NCI-H1048 (cell line): ENCODE results near the gene TRIM13.

ENCODE experiments used
- DNase-seq: peaks from one replicate; lab custom pipeline; 2025; lab: John Stamatoyannopoulos, UW

The TRIM13 gene

DNA sequence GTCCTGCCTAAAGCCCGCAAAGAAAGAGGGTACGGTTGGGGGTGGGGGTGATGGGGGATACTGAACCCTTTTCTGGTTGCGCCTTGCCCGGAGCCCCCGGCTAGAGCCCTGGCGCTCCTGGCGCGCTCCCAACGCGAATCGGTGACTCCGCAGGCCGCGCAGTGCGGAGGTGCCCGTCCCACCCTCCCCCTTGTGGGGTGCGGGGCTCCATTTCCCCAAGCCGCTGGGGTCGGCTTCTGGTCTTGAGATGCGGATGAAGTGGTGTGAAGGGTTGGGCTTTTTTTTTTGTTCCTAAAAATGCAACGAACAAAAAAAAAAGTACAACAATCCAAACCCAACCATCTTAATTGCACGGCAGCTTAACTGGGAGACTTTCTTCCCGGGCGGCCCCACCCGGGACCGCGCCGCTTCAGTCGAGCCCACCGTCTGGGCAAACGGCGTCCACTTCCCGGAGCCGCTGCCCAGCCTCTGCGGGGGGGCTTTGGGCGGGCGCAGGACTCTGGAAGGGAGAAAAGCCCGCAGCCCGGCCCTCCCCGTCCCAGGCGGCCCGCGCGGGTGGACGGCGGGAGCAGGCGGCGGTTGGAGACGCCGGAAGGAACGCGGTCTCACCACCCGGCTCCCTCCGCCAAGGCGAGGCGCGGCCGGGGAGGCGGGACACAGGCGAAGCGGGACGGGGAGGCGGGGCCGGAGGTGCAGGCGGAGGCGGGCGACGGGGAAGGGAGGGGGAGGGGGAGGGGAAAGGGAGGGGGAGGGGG, 504 bp upstream of the TRIM13 start:
- DNase-seq: no peak

DNA sequence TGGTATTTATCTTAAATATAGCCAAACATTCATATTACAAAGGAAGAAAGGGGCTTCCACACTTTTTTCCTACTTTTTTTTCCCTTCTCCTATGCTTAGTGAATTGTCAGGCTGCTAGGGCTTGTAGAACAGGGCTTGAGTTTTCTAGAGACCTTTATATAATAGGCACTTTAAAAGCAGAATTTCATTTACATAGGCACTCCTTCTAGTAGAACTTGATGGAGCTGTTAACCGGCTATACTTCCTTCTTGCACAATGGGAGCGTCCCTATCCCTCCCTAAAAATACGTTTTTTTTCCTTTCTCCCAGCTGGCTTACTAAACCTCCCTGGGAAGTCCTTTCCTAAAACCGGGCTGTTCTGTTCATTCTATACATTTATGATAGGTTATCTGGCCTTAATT, 1.1 kb downstream of the TRIM13 start:
- DNase-seq: no peak

DNA sequence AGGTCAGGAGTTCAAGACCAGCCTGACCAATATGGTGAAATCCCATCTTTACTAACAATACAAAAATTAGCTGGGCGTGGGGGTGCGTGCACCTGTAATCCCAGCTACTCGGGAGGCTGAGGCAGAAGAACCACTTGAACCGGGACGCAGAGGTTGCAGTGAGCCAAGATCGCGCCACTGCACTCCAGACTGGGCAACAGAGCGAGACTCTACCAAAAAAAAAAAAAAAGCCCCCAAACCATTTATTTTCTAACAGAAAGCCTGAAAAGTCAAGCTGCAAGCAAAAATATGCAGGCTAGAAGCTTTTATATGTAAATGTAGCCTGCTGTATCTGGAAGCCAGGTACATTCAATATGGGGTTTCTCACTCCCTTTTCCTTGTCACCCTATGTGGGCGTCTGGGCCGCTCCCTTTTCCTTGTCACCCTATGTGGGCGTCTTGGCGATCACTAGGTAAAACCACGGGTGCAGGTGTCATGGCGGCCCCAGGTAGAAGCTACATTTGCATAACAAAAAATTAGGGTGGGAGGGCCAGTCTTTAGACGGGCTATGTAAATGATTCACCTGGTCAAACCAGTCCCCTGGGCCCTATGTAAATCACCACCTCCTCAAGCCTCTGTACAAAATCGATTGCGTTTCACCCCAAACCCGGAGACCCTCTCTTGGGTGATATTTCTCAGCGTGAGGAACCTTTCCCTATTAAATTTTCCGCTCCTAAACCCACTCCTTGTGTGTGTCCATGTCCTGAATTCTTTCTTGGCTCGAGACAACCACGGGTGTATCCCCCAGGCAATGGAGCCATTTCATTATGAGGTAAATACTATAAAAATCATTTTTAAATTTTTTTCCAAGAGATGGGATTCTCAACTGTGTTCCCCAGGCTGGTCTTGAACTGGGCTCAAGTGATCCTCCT, 2.1 kb downstream of the TRIM13 start:
- no peak for DNase-seq

DNA sequence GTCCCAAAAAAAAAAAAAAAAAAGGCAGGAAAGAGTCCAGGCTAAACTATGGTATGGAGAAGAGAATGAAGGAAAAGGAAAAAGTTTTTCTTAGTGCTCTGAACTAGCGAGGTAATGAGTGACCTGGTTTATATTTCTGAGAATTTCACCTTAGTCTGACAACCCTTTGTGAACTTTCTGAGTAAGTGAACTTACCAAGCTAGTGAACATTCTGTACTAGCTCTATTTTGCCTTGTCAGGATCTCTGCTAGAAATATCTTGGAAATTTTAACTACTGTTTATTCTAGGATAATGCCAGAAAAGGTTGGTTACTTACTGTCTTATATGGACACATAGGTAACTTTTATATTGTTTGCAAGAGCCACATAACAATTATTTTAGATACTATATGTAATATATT, 4.4 kb downstream of the TRIM13 start:
- DNase-seq: no peak

DNA sequence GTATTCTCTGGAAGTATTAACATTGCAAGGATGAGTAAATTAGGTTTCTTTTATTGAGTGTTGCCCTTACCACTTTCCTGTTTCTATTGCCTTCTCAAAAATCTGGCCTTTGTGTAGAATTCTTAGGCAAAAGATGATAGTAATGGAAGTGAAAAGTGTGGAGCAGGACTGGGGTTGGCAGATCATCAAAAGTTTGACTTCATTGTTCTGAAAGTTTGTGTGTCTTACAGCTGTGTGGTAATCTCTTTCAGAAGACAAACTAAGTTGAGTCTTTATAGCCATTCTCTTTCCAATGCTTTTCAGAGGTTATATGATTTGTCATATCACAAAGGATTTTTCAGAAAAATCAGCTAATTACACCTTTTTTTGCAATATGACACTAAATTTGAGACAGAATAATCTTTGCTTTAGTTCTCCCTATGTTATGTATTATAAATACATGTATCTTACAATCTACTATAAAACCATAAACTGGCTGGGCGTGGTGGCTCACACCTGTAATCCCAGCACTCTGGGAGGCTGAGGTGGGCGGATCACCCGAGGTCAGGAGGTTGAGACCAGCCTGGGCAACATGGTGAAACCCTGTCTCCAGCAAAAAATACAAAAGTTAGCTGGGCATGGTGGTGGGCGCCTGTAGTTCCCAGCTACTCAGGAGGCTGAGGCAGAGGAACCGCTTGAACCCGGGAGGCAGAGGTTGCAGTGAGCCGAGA, 9.7 kb downstream of the TRIM13 start:
- DNase-seq: no peak

DNA sequence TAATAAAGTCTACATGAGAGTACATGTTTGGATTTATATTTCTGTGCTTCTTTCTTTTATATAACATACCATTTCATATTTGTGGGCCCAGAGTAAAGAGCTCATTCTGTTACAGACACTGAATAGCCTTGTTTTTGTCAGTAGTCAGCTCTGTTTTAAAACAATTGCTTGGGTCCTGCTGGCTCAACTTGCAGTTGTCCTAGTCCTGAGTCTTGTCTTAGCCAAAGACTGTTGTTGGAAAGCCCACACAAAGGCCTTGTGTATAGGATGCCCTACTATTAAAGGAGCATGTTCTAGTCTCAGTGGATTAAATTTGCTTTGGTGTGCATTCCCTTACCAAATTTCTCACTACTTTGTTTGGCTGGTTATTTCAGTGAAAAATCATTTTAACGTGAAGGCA, 14.6 kb downstream of the TRIM13 start:
- DNase-seq: no peak

DNA sequence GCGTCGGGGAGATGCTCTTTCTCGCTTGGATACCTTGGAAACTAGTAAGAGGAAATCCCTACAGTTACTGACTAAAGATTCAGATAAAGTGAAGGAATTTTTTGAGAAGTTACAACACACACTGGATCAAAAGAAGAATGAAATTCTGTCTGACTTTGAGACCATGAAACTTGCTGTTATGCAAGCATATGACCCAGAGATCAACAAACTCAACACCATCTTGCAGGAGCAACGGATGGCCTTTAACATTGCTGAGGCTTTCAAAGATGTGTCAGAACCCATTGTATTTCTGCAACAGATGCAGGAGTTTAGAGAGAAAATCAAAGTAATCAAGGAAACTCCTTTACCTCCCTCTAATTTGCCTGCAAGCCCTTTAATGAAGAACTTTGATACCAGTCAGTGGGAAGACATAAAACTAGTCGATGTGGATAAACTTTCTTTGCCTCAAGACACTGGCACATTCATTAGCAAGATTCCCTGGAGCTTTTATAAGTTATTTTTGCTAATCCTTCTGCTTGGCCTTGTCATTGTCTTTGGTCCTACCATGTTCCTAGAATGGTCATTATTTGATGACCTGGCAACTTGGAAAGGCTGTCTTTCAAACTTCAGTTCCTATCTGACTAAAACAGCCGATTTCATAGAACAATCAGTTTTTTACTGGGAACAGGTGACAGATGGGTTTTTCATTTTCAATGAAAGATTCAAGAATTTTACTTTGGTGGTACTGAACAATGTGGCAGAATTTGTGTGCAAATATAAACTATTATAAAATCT, 15.7 kb downstream of the TRIM13 start:
- no peak for DNase-seq

DNA sequence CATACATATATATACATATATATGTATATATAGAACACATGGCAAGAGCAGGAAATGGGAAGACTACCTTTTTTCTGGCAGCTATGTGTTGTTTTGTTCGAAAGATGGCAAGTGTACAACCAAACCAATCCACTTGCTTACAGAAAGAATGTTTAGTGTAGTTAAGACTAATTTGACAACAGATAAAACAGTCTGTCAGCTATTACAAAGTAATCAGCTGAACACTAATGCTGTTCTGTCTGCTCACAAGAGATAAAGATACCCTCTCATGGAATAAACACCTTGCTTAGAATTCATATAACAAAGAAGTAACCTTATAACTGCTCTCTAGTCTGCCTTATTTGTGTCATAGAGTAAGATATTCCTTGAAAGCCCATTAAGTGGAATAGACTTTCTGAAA, 17.5 kb downstream of the TRIM13 start:
- DNase-seq: no peak

DNA sequence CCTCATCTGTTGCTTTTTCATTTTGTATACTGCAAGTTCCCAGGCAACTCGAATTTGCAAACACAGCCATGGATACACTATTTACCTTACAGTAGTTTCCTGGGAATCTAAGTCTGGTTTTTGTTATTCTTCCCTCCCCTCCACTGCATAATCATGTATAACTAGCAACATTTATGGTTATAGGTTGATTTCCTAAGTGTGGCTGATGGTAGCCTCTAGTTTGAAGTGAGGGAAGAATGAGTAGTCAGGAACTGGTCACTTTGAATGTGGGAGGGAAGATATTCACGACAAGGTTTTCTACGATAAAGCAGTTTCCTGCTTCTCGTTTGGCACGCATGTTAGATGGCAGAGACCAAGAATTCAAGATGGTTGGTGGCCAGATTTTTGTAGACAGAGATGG, 18.4 kb downstream of the TRIM13 start, which contains the start of gene KCNRG:
TSS of gene KCNRG (plus strand) at position 187 of the 400 bp plus-strand sequence. CDS start at position 237, 50 bp downstream.
- DNase-seq: no peak

DNA sequence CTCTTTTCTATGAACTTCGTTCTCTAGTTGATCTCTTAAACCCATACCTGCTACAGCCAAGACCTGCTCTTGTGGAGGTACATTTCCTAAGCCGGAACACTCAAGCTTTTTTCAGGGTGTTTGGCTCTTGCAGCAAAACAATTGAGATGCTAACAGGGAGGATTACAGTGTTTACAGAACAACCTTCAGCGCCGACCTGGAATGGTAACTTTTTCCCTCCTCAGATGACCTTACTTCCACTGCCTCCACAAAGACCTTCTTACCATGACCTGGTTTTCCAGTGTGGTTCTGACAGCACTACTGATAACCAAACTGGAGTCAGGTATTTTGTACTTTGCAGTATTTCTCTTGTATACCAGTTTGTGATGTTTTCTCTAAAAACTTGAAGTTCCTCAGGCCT, 18.9 kb downstream of the TRIM13 start:
- no peak for DNase-seq

DNA sequence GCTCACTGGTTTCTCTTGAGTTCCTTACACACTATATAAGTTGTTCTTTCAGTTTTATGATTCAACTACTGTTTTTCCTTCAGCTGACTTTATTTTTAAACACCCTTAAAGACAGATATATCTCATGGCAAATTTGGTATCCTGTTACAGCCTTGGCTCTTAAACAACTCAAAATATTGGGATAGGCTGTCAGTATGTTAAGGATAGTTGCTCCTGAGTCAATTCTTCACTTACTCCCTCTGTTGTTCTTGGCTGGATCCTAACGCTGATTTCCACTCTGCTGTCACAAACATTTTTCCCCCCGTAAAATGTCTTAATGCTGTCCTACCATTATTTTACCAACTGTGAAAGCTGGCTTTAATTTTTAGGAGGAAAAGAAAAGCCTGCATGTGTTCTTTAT, 19.6 kb downstream of the TRIM13 start:
- no peak for DNase-seq

DNA sequence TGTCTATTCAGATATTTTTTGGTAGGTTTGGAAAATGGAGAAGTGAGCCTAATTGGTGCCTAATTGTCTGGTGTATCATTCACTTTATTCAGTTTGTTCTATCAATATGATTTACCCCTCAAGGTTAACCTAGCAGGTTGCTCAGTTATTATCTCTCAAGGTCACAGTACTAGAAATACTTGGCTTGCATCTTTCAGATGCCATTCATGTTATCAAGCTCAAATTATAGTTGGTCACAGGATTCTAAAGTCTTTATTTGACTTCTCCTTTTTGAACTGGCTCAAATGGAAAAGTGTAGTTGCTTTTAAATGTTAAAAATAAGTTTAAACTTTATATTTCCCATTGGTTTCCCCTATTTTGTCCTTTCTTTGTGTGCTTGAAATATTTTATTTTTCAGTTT, 21.0 kb downstream of the TRIM13 start:
- no peak for DNase-seq

DNA sequence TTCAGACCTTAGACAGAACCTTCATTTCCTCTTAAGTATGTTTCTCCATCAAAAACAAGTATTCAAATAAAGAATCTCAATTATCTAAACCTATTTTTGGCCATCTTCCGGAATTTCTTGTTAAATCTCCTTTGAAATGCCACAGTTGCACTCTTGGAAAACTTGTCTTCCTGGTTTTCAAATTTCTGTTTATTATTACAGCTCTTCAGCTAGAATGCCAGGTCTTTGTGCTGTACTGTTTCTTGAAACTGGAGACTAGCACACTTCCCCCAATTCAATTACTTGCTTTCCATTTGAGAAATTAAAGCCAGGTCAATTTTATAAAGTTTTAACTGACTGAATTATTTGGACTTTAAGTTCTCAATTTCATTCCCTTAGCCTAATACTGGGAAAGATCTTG, 28.6 kb downstream of the TRIM13 start:
- DNase-seq: no peak

DNA sequence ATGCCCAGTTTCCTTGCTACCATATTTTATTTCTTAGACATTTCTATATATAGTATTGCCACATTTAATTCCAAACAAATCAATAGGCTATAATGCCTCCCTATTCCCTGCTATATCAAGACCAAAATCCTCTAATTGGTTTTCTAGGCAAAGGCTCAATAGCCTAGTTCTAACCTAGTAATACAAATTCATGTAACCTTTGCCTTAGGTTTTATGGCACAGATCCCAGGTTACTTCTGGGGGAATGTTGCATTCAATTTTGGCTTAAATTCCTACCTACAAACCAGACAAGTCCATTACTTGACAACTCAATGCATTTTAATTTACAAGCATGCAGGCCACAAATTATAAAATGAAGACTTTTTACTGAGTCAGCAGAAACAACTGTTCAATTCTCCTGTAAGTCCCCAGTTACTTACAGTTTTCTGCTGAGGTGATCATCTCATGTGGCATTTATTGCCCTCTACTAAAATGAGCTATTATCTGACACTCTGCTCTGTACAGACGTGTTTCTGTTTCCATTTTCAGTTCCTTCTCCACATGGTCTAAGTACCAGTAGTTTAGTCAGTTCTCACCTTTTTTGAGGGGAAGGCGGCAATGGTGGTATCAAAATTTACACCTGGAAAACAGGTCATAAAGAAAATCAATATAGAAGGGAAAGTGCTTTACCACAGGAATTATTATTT, 30.1 kb downstream of the TRIM13 start:
- no peak for DNase-seq

DNA sequence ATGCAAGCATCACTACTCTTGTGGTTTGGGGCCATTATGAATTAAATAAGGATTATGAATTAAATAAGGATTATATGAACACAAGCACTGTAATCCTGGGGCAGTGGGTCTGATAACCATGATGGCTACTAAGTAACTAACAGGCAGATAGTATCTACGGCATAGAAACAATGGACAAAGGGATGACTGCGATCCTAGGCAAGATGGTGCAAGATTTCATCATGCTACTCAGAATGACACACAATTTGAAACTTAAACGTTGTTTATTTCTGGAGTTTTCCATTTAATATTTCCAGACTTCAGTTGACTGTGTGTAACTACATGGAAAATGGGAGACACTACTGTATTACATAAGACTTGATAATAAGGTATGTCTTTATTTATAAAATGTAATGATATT, 33.5 kb downstream of the TRIM13 start:
- no peak for DNase-seq

DNA sequence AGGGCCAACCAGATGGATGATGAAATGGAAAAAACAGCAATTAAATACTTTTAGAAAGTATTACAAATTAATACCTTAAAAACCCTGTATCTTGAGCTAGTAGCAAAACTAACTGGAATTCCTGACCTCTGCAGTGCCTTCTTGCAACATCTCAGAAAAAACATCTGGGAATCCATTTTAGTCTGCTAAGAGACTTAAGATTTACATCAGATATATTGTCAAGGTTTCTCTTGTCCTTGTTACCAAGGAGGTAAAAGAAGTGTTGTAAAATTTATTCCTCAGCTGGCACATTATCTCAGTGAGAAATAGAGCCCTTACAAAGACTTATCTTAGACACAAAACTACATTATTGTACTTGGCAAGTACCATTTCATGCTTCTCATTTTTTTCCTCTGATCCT, 36.9 kb downstream of the TRIM13 start:
- no peak for DNase-seq

DNA sequence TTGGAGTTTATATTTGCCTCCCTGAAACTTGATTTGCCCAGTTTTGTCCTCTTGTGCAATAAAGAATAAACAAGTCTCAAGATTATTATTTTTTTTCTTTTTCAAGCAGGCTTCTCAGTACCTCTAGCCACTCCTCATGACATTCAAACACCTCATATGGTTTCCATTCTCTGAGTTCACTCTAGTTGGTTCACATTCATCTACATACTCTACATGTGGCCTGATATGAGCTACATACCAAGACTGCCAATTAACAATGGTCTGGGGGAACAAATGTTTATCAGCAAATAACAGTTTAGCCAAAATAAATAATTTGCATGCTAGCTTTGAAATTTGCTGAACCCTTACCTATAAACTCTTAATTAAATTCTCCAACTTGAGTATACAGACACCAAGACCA, 40.9 kb downstream of the TRIM13 start:
- no peak for DNase-seq

DNA sequence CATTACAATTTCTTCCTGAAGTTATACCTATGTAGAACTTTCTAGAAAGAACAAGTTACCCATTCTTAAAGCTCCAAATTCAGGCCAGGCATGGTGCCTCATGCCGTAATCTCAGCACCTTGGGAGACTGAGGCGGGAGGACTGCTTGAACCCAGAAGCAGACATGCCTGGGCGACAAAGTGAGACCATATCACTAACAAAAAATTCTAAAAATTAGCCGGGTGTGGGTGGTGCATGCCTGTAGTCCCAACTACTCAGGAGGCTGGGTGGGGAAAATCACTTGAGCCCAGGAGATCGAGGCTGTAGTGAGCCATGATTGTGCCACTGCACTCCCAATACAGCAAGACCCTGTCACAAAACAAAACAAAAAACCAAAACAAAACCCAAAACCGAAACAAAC, 41.4 kb downstream of the TRIM13 start:
- DNase-seq: no peak

DNA sequence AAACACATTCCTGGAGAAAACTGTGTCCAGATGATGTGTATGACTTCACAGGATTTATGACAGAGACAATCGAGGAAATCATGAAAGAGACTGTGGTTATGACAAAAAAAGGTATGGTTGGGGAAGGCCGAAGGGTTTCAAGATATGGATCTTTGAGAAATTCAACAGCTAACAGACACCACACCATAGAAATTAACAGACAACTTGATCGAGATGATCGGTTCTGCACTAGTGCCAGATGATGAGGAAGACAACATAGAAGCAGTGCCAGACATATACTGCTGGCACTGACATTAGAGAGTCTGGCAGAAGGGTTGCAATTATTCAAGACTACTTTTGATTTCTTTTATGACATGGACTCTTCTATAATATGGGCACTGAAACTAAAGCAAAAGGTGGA, 55.6 kb downstream of the TRIM13 start:
- DNase-seq: no peak

DNA sequence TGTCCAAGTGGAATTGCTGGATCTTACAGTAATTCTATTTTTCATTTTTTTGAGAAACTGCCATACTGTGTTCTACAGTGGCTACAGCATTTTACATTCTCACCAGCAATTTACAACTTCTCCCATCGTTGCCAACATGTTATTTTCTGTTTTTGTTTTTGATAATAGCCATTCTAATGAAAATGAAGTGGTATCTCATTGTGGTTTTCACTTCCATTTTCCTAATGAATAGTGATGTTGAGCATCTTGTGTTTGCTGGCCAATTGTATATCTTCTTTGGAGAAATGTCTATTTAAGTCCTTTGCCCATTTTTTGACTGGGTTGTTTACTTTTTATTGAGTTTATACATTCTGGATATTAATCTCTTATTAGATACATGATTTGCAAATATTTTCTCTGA, 57.0 kb downstream of the TRIM13 start:
- no peak for DNase-seq

DNA sequence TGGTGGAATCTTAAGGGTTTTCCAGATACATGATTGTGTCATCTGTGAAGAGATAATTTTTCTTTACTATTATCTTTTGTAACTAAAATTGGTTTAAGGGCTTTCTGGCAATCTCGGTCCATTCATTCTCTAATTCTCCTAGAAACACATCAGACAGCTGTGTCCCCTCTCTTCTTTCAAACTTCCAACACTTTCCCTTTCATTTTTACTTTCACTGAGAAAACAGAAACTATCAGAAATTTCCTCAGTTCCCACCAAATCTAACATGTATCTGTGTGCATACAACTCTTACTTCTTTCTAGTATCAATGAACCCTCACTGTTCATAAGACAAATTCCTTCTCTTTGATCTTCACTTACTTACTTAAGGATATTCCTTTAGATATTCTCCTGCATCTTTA, 58.6 kb downstream of the TRIM13 start:
- no peak for DNase-seq
